ENCODE measurements around the gene IQGAP3. TPM values are rescaled to one million over a fixed set of nuclear protein-coding genes. Genes with fewer than 3 reads are reported as not detected.

The IQGAP3 gene
- total RNA-seq, 4 donors from 2014 or later: 7.1 to 12.8 (median 8.6) TPM

- H3K27me3 ChIP-seq: no peaks in the 10 kb centered on the region
- no peak overlapping the region for H3K27ac ChIP-seq
- no peaks in the 10 kb centered on the region for H3K9me3 ChIP-seq
- H3K4me1 ChIP-seq: no peaks in the 10 kb centered on the region
- TF ChIP-seq POLR2A (IDR thresholded peaks at IDR 0.05) (no peak), CTCF (IDR thresholded peaks at IDR 0.05) (no peak)
- intact Hi-C loops (cut with DNase I): no loop called here
- DNase-seq: no peak
- no peak overlapping the region for H3K4me3 ChIP-seq
- peaks cover 0 to 34% (median 0%) of the 10 kb centered on the region in 3 donors for H3K36me3 ChIP-seq
- 95 to 96% methylated on average over 3 to 7 of the region's 12 CpGs for WGBS, 2 donors
Observed at GRCh38 chr1:156534424-156535060, 37.8 kb downstream of the IQGAP3 start.

GRCh38 chr1:156533568-156534220 lies 38.7 kb downstream of the IQGAP3 start:
- H3K27ac ChIP-seq: no peak overlapping the region
- H3K4me1 ChIP-seq: no peaks in the 10 kb centered on the region
- TF ChIP-seq CTCF (IDR thresholded peaks at IDR 0.05) (no peak), POLR2A (IDR thresholded peaks at IDR 0.05) (no peak)
- no peak for DNase-seq
- H3K27me3 ChIP-seq: no peaks in the 10 kb centered on the region
- intact Hi-C loops (cut with DNase I): no loop called here
- H3K4me3 ChIP-seq: no peak overlapping the region
- WGBS, 2 donors: 94 to 97% methylated on average over 6 to 9 of the region's 11 CpGs
- H3K36me3 ChIP-seq: peaks cover 0 to 34% (median 0%) of the 10 kb centered on the region in 3 donors
- no peaks in the 10 kb centered on the region for H3K9me3 ChIP-seq

- Histone ChIP-seq H3K4me3 (no peak overlapping the region), H3K9me3 (no peaks in the 10 kb centered on the region), H3K36me3 (peaks cover 0 to 31% (median 0%) of the 10 kb centered on the region in 3 donors), H3K27ac (no peak overlapping the region), H3K4me1 (no peaks in the 10 kb centered on the region), H3K27me3 (no peaks in the 10 kb centered on the region)
- 84 to 93% methylated on average over 4 of the region's 4 CpGs for WGBS, 2 donors
- TF ChIP-seq POLR2A (IDR thresholded peaks at IDR 0.05) (no peak), CTCF (IDR thresholded peaks at IDR 0.05) (no peak)
- no peak for DNase-seq
- intact Hi-C loops (cut with DNase I): no loop called here
Observed at GRCh38 chr1:156532374-156532773, 40.0 kb downstream of the IQGAP3 start.

GRCh38 chr1:156530006-156530405 lies 42.4 kb downstream of the IQGAP3 start:
- H3K4me1 ChIP-seq: no peaks in the 10 kb centered on the region
- no peaks in the 10 kb centered on the region for H3K27me3 ChIP-seq
- no peak overlapping the region for H3K27ac ChIP-seq
- H3K9me3 ChIP-seq: no peaks in the 10 kb centered on the region
- H3K4me3 ChIP-seq: no peak overlapping the region
- intact Hi-C loops (cut with DNase I): no loop called here
- no peak for DNase-seq
- peaks cover 0 to 22% (median 0%) of the 10 kb centered on the region in 3 donors for H3K36me3 ChIP-seq
- TF ChIP-seq CTCF (IDR thresholded peaks at IDR 0.05) (no peak), POLR2A (IDR thresholded peaks at IDR 0.05) (no peak)
- 93 to 100% methylated on average over 2 to 9 of the region's 18 CpGs for WGBS, 2 donors

GRCh38 chr1:156528875-156529425 lies 43.4 kb downstream of the IQGAP3 start:
- Histone ChIP-seq H3K4me1 (peaks cover 0 to 6% (median 0%) of the 10 kb centered on the region in 3 donors), H3K27ac (no peak overlapping the region), H3K36me3 (peaks cover 0 to 13% (median 0%) of the 10 kb centered on the region in 3 donors), H3K4me3 (no peak overlapping the region), H3K9me3 (no peaks in the 10 kb centered on the region), H3K27me3 (no peaks in the 10 kb centered on the region)
- no peak for DNase-seq
- 72 to 89% methylated on average over 2 to 6 of the region's 8 CpGs for WGBS, 2 donors
- TF ChIP-seq CTCF (IDR thresholded peaks at IDR 0.05): no peak
- no peak for TF ChIP-seq POLR2A (IDR thresholded peaks at IDR 0.05)
- intact Hi-C loops (cut with DNase I): no loop called here

Data from esophagus squamous epithelium (tissue), 5 donors.